GM21360 (cell line): Measurements from ENCODE around the gene IL1RL2.

Experiments used
- ATAC-seq: cut with Tn5 transposase; IDR thresholded peaks from one replicate; pipeline ENCODE4 v1.9.1; 2021; ENCODE audit warnings: mild to moderate bottlenecking, moderate library complexity; ENCODE audit not compliant: unreplicated experiment

Gene IL1RL2

DNA sequence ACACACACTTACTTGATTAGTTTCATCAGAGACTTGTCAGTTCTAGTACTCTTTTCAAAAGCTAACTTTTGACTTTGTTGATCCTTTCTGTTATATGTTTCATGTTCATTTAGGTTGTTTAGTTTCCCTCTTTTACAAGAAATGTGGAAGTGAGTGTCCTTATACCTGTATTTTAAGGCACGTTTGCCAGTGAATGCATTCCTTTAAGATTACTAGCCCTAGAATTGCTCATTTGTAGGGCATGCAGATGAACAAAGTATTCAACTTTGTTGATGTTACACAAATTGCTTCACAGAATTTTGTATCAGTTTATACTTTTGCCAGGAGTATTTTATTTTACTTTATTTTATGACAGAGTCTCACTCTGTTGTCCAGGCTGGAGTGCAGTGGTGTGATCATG lies 6.3 kb downstream of the IL1RL2 start:
- ATAC-seq = no peak

DNA sequence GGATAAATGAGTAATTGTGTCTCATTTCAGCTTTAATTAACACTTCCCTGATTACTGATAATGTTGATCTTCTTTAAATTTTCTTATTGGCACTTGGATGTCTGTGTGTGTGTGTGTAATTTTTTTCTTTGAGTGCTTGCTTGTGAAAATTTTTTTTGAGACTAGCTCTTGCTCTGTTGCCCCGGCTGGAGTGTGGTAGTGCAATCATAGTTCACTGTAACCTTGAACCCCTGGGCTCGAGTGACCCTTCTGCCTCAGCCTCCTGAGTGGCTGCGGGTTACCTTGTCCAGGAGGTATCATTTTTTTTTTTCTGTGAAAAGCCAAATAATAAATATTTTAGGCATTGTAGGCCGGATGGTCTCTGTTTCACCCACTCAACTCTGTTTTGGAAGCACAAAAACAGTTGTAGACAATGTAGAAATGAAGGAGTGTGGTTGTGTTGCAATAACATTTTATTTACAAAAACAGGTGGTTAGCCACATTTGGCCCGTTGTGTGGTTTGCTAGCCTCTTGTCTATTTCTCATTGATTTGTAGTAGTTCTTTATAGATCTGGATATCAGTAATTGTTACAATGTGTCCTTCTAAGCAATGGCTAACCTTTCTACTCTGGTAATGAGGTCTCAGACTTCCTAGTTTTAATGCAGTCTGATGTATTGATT lies 7.9 kb downstream of the IL1RL2 start:
- no peak for ATAC-seq

DNA sequence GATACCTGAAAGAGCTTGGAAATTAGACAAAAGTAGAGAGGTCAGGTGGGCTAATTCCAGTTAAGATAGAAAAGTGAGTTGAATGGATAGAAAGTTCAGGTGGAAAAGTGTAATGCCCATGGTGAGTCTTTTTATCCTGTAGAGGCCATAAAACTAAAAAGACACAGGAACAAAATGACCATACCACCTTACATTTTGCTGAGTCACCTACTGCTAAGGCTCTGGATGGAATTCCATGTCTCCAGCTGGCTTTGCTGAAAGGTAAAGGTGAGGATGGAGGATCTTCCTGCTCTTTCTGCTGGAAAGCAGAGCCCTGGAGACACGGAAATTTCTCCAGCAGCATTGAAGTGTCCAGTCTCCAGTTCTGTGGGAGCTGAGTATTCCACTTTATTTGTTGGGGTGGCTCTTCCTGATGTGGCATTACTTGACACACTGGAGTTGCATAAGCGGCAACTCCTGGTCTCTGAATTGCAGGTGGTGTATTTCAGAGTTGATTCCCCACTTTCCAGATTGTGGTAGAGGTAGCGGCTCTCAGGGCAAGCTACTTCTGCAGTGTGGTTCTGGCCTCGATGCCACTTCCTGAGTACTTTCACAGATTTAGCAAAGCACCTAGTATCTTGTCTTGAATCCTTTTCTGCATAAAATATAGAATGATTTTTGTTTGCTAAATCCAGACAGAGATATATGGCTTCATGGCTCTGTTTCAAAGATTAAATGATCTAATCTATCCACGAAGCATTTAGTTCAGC lies 10.7 kb downstream of the IL1RL2 start:
- ATAC-seq = no peak

DNA sequence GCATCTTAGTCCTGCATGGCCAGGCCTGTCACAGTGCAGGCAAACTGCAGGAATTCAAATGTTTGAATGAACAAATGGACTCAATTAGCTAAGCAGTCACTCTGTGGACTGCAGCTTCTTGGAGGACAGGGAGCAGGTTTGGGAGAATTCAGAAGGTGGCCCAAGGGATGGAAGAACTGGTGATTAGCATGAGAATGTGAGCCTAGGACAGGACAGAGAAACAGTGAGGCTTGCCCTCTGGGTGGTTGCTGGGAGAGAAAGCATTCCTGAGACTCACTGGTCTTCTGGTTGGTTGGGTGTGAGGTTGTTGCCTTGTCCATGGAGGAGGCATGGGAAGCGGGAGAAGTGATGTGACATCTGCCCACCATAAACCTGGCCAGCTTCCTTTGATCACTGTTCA lies 13.7 kb downstream of the IL1RL2 start:
- ATAC-seq = no peak

DNA sequence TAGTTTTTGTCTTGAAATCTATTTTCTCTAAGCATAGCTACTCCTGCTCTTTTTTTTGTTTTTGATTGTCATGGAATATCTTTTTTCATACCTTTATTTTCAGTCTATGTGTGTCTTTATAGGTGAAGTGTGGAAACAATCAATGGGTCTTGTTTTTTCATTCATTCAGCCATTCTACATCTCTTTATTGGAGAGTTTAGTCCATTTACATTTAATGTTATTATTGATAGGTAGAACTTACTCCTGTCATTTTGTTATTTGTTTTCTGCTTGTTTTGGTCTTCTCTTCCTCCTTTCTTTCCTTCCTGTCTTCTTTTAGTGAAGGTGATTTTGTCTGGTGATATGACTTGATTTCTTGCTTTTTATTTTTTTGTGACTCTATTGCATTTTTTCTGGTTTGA lies 17.8 kb downstream of the IL1RL2 start:
- ATAC-seq = no peak

DNA sequence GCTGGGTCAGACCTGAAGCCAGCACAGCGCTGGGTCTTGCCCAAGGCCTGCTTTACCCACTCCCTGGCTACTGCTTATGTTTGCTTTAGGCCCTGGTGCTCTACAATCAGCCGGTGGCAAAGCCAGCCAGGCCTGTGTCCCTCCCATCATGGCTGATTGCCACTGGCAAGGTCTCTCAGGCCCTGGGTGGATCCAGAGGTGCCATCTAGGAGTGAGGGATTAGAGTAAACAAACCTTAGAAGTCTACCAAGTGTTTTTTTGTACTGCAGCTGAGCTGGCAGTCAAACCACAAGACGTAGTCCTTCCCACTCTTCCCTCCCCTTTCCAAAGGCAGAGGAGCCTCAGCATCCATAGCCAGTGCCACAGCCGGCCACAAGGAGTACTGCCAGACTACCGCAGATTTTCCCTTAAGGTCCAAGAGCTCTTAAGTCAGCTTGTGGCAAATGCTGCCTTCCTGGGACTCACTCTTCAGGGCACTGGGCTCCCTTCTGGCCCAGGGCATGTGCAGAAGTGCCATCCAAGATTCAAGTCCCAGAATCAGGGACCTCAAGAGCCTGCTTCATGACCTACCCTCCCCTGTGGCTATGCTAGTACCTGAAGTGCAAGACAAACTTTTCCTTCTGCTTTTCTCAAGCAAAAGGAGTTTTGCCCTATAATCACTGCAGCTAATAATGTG lies 20.0 kb downstream of the IL1RL2 start:
- no peak for ATAC-seq

GRCh38 chr2:102208774-102209173 lies 22.0 kb downstream of the IL1RL2 start:
- ATAC-seq = no peak

DNA sequence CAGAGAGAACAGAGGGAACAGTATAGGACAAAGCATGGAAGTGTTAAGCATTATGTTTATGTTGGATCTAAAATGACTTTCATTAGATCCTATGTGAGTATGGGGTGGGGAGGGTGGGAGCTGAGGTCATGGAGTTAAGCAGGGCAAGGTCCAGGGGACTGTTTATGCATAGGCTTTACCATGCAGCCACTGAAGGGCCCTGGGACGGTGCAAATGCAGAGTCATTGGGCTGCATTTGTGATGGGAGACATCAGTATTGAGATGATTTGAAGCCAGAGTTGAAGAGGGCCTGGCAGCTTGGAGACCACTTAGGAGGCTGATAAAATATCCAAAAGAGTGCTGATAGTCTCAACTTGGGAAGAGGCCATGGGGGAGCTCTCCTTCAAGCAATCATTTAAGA lies 22.7 kb downstream of the IL1RL2 start:
- ATAC-seq = no peak

- no peak for ATAC-seq
Measured at GRCh38 chr2:102217032-102217431, 30.2 kb downstream of the IL1RL2 start.

DNA sequence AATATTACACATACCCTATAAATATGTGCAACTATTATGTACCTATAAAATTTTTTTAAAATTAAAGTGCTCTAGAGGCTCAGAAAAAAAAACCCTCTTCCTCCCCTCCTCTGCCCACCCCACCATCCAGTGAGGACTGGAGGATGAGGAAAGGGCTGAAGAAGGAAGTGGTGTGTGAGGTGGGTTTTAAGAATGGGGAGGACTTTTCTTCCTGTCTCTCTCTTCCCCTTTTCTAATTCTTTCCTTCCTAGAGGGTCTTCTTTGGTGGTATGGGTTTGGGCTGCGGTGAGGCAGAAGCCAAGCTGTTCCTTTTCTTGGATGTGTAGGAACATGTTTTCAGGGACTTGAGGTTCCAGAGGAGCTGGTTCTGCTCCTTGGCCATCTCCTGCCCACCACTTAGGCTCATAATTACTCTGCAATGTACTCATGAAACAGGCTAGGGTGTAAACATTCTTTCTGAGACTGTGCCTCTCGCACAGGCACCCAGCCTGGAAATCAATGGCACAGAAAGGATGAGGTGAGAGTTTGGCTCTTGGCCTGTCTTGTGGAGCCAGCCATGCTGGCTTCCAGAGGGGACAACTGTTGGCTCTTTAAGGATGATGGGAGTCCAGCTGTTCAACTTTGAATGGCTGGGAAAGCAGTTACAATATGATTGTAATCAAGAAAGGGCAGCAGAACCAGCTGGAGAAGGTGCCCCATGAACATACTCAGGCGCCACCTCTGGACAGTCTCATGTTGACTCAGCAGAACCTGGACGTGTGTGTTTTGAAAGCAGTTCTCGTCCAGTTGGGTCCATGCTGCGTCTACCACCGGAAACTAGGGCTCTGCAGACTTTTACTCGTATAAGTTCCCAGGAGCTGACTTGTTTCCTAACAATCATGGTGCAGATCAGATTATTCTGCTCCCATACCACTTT lies 38.3 kb downstream of the IL1RL2 start:
- no peak for ATAC-seq

- ATAC-seq = no peak
Measured at GRCh38 chr2:102226171-102226570, 39.3 kb downstream of the IL1RL2 start.

DNA sequence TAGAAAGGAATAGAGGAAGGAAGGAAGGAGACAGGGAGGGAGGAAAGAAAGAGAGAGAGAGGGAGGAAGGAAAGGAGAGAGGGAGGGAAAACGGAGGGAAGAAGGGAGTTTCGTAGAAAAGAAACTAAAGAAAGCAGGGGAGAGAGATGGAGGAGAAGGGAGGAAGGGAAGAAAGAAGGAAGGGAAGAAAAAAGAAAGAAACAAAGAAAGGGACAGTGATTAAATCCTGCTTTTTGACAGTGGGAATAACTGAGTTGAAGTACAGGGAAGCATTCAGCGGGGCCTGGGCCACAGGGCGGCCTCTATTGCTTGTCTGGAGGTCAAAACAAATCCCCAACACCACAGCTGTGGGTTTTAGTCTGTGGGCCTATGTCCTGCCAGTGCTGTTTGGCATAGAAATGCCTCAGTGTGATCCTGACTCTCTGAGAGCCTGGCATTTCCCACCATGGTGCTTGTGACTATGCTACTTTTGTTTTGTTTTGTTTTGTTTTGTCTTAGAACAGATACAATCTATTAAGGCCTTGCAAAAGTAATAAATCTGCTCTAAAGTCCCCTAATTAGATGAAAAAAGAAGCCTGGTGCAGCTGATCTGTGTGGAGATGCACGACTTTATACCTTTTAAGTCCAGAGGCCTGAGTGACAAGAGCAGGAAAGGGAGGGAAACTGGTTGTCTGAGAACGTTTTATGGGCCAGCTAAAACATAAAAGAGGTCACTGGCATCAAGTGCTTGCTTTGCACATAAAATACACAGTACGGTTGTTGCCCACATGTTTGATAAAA lies 40.0 kb downstream of the IL1RL2 start:
- no peak for ATAC-seq

DNA sequence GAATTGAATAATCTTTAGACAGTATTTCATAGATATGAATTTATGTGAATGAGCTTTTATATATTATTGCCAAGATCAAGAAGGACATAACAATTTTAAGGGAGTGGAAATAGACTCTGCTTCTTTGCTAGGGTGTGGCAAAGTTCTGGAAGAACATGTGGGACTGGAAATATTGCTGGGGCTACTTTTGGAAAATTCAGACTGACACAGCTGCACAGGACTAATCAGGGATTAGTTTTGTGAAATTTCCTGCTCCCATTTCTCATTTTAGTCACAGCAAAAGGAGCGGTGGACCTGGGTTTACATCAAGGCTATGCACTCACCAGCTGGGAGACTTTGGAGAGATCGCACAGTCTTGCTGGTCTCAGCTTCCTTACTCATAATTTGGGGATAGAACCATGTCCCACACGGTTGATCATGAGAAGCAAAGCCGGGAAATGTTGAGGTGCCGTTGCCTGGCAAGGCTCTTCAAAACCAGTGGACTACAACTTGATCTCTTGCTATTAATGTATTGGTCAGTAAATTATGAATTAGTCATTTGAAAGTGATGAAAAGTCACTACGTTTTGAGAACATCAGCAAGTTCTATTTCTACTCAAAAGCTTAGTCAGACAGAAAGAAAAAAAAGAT lies 42.4 kb downstream of the IL1RL2 start:
- no peak for ATAC-seq

GRCh38 chr2:102230410-102230909 lies 43.6 kb downstream of the IL1RL2 start:
- ATAC-seq = no peak

DNA sequence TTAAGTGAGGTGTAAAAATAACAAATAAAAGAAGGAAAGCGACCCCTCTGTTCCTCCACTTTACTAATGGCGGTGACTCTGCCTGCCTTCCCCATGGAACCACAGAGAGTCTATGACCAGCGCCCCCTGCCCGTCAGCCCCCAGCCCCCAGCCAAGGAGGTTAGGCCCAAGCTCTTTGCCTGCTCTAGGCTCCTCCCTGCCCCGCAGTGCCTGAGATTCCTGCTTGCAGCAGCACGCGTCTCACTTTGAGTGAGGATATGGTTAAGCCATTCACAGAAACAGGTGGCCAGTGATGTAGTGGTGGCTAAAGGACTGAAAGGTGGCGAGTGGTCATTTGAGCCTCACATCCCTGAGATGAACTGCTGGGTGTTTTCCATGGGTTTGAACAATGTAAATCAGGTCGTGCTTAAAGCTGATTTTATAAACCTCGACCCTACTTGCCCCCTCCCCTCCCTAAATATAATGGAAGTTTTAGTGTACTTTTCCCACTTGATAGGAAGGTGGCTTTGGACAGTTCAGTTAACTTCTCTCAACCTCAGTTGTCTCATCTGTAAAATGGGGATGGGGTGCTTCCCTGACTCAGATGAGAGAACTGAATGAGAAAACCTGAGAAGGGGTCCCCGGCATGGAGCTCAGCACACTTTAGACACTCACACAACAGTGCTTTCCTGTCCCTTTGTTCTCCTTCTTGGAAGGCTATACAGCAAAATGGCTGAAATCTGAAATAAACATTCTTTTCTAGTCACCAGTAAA lies 46.5 kb downstream of the IL1RL2 start:
- ATAC-seq = no peak

GRCh38 chr2:102235042-102235473 lies 48.2 kb downstream of the IL1RL2 start:
- no peak for ATAC-seq

GRCh38 chr2:102235491-102235890 lies 48.7 kb downstream of the IL1RL2 start:
- ATAC-seq = no peak

DNA sequence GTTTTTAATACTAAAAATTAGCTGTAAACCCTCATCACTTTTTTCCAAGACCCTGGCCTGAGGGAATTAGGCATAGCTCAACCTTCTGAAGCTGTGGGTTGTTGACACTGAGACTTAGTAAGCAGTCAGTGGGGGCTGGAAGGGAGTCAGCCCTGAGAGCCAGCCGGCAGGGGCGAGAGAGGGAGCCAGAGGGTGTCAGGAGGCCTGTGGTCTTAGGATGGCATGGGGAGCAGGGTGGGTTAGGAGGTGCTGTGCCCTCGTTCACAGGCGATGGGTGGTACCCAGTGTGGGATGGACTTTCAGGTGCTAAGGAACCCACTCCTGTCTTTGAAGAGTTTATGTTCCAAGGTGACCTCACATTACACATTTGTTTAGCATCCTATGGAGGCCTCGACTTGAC lies 49.3 kb downstream of the IL1RL2 start:
- ATAC-seq = no peak

DNA sequence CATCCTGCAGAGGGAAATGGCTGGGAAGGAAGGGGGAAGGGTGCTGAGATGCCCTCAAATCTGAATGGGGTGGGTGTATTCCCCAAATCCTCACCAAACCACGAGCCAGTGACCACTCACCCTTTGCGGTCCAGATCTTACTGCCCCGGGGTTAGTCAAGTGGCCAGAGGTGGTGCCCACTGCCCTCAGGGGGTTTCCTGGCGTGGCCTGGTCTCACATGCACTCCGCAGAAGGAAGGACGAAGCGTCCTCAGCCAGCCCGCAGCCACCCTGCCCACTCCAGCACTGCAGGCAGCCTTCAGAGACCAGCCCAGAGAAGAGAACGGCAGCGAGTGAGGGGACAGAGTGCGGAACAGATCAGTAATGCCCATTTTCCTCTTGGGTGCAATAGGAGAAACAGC lies 50.4 kb downstream of the IL1RL2 start:
- no peak for ATAC-seq
